Measurements from ENCODE around the gene DHRSX.

- no peak for TF ChIP-seq TARDBP (IDR thresholded peaks at IDR 0.05)
- TF ChIP-seq USF1 (CRISPR knock-in tag; IDR thresholded peaks at IDR 0.05): no peak
- TF ChIP-seq ZBTB40 (IDR thresholded peaks at IDR 0.05): no peak
- TF ChIP-seq ZBTB40 (CRISPR knock-in tag; IDR thresholded peaks at IDR 0.05): no peak
- TF ChIP-seq RBM22 (IDR thresholded peaks at IDR 0.05; ENCODE audit: low read depth, low read length, poor library complexity, severe bottlenecking): no peak
- TF ChIP-seq HDAC8 (tag; IDR thresholded peaks at IDR 0.05): no peak
- TF ChIP-seq ZNF274 (IDR thresholded peaks at IDR 0.05; ENCODE audit: borderline replicate concordance, low read depth, low read length): no peak
These were observed 216.2 kb downstream of the DHRSX start for GRCh38 chrX:2284601-2285000.
